WTC11 (cell line): ENCODE results near the gene HHAT.

ENCODE experiments used
- JUN ChIP-seq: sonication (generic); formaldehyde crosslinking; IDR thresholded peaks from 2 replicates; pipeline ENCODE4 v1.8.0; 2023; ENCODE audit warnings: mild to moderate bottlenecking, missing genetic modification reagents
- TEAD4 ChIP-seq: sonication (generic); formaldehyde crosslinking; IDR thresholded peaks from 2 replicates; pipeline ENCODE4 v1.8.0; 2022; ENCODE audit warnings: mild to moderate bottlenecking, missing genetic modification reagents
- USF1 ChIP-seq: sonication (generic); formaldehyde crosslinking; IDR thresholded peaks from 2 replicates; pipeline ENCODE4 v1.8.0; 2022; ENCODE audit warnings: mild to moderate bottlenecking, missing genetic modification reagents
- ZNF138 ChIP-seq: sonication (generic); formaldehyde crosslinking; conservative IDR thresholded peaks from 2 replicates; pipeline ENCODE4 v1.8.1; 2022; ENCODE audit warnings: mild to moderate bottlenecking, moderate library complexity, missing genetic modification reagents
- ZNF423 ChIP-seq: fragments of 250-450 bp; sonication (Bioruptor Pico); IDR thresholded peaks from 2 replicates; pipeline ENCODE4 v2.1.2; 2022; ENCODE audit warnings: mild to moderate bottlenecking, moderate library complexity

- TF ChIP-seq USF1 (CRISPR knock-in tag) (no peak), TEAD4 (CRISPR knock-in tag) (no peak), ZNF423 (no peak), ZNF138 (CRISPR knock-in tag) (no peak), JUN (CRISPR knock-in tag) (no peak)
Measured at GRCh38 chr1:210445485-210445884, 116.8 kb downstream of the HHAT start.
